HG03469 (cell line): ENCODE measurements around the gene GFRA1.

Source experiments
- ATAC-seq: cut with Tn5 transposase; IDR thresholded peaks from one replicate; pipeline ENCODE4 v1.9.1; 2021; ENCODE audit warnings: mild to moderate bottlenecking, moderate library complexity, moderate number of reproducible peaks; ENCODE audit not compliant: unreplicated experiment

GFRA1 gene

GRCh38 chr10:116245156-116245555 is 27.9 kb downstream of the GFRA1 start:
- no peak for ATAC-seq

GRCh38 chr10:116241642-116242410 is 31.2 kb downstream of the GFRA1 start:
- no peak for ATAC-seq

DNA sequence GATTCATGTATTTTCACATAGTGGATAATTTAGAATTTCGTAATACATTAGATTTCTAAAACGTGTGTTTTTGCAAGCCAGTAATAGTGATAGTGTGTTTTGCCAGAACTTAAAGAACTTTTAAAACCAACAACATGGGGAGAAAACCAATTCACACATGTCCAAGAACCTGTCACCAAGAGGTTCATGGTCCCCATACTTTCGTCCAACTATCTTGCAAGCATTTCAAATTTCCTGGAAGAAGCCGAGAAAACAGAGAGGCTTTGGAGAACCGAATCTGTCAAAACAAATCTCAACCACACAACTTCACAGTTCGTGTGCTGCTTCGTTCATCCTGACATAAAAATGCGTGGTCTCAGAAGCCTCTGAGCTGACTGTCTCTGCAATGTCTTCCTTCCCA is 31.9 kb downstream of the GFRA1 start:
- ATAC-seq: no peak

GRCh38 chr10:116240157-116240950 is 32.7 kb downstream of the GFRA1 start:
- no peak for ATAC-seq

DNA sequence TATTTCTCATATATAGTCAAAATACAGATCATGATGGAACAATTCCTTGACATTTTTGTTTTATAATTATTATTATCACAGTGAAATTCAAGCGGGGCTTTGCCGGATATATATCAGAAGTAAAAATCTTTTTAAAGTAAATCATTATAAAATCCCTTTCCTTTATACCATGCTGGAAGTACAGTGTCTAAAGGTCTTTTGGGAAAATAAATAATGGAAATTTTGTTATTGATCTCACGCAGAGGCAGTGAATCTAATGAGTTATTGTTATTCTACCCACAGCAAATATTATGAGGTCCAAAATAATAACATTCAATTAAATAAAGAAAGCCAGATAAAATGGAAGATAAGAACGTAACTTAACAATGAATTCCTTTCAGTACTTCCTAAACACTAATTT is 33.8 kb downstream of the GFRA1 start:
- no peak for ATAC-seq

DNA sequence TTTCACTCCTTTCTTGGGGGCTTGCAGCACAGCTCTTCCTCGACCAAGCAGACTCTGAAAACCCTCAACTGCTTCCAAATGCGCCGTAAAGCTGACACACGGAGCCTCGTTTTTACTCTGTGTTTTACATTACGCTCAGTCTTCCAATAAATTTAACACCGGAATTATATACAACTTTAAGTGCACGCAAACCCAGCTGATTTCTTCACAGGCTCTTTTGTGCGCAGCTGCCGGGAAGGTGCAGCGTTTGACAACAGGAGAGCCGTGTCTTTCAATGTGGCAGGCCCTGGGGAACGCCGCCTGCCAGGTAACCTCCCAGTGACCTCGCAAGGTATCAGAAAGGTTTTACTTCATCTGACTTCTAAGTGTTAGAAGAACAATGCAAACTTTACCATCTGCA is 35.0 kb downstream of the GFRA1 start:
- no peak for ATAC-seq

DNA sequence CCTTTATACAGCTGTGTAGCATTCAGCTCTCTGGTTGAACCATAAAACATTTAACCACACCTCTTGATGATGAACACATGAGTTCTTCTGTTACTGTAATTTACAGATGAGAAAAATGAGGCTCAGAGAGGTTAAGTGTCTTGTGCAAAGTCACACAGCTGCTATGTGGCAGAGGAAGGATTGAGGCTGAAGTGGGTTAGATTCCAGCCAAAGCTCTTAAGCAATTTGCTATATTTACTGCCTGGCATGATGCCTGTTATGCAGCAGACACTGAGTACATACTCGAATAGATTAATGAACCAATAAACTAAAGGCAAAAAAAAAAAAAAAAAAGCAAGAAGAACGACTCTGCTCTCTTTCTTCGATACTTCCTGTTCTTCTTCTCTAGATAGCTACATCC is 35.7 kb downstream of the GFRA1 start:
- ATAC-seq: no peak

GRCh38 chr10:116233230-116233629 is 39.8 kb downstream of the GFRA1 start:
- ATAC-seq: no peak

- ATAC-seq: no peak
These were observed 40.4 kb downstream of the GFRA1 start for GRCh38 chr10:116232613-116233012.

DNA sequence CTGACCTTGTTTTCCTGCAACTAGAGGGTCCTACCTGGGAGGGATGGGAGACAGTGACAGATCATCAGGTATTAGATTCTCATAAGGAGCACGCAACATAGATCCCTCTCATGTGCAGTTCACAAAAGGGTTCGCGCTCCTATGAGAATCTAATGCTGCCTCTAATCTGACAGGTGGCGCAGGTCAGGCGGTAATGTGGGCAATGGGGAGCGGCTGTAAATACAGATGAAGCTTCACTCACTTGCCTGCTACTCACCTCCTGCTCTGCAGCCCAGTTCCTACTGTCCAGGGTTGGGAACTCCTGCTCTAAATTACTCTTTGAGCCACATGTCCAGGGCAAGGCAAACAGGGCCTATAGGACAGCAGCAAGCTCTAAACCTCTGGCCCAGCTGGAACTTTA is 46.2 kb downstream of the GFRA1 start:
- no peak for ATAC-seq

GRCh38 chr10:116226053-116226452 is 47.0 kb downstream of the GFRA1 start:
- ATAC-seq: no peak

- no peak for ATAC-seq
These were observed 49.7 kb downstream of the GFRA1 start for GRCh38 chr10:116223289-116223688.

- ATAC-seq: no peak
These were observed 52.0 kb downstream of the GFRA1 start for GRCh38 chr10:116221053-116221452.

GRCh38 chr10:116216676-116217075 is 56.3 kb downstream of the GFRA1 start:
- ATAC-seq: no peak

DNA sequence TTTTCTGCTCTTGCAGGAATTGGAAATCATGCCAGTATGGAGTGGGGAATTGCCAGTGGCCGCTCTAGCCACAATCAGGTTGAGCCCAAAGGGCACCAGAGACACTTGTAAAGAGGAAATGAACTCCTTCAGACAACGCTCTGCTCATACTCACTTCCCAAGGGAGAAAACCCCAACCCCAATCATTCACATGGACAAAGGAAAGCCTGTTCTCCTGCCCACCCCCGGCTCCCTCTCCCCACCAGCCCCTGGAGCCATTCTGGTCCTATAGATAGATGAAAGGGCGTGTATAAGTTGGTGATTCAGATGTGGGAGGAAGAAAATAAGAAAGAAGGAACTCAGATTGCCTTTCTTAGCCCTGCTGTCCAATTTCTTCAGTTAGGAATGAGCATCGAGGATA is 57.4 kb downstream of the GFRA1 start:
- no peak for ATAC-seq

DNA sequence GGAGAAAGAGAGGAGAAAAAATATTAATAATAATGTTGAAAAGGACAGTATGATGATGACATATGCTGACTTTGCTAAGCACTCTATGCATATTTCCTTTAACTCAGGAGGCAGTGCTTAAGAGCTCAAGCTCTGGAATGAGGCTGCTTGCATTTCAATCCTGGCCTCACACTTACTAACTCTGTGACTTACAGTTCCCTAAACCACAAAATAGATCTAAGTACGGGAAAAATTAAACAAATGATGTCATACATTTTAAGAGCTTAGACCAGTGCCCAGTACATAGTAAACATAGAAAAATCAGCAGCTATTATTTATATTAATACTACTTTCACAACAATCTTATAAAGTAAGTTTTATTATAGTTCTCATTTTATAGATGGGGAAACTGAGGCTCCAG is 61.3 kb downstream of the GFRA1 start:
- no peak for ATAC-seq

DNA sequence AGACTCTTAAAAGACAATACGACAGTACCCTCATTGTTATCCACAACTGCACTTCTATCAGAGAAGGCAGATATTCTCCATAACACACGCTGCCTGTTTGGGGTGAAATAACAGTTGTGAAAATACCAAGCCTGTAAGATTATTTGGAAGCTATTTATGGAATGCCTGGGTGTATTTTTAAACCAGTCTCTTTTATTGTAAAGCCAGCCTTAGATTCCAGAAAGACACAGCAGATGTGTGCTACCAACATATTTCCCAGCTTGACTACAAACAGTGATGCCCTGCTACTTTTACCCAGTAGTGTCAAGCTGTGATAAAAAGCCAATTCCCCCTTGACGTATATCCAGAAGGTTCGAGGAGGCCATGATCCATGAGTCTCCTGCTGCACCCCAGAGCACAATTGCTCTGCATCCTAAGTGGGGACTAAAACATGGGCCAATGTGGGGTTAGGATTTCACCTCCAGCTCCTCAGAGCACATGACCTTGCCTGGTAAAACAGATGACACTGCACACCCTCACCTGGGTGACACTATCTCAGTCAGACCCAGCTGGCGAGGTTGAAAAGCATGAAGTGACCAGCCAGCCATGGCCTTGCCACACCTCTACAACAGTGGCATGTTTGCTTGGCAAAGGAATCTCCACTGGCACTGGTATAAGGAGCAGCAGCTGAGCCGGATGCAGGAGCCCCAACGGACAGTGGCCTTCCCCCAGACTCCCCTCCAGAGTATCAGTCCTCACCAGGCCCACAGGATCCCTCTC is 62.2 kb downstream of the GFRA1 start:
- ATAC-seq: no peak

GRCh38 chr10:116209781-116210180 is 63.2 kb downstream of the GFRA1 start:
- no peak for ATAC-seq

GRCh38 chr10:116208956-116209567 is 63.9 kb downstream of the GFRA1 start:
- ATAC-seq: no peak

DNA sequence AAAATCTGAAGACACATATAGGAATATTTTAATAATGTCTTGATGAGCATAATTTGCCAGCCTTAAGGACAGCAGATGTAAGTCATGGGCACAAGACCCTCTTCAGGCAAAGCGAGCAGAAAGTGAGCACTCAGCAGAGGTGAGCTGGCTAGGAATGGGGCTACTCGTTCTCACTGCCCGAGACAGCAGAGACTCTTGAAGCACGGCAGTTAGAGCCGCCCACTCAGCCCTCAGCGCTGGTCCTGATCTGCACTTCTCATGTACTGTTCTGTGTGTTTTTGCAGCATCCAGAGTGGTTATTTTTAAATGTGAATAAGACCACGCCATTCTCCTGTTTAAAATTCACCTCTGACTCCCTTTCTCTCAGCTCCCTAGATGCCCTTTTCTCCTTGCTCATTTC is 65.3 kb downstream of the GFRA1 start:
- ATAC-seq: no peak

GRCh38 chr10:116203661-116204060 is 69.3 kb downstream of the GFRA1 start:
- ATAC-seq: no peak
